Stimulated activated CD4-positive, alpha-beta T cell treated with anti-CD3 and anti-CD28 coated beads, Interleukin-2, amount 100 ng/mL, for 48 hours (primary cell): ENCODE results near the gene ZNF10.

ENCODE experiments used
- DNase-seq, 2 donors: peaks; one replicate each; pipeline ENCODE4 v3.0.0-alpha.2; 2020

The ZNF10 gene

GRCh38 chr12:133130038-133130807 is at the start of gene ZNF10, which contains the start of gene ZNF891:
Gene ZNF10 (plus strand): TSS chr12:133130627. CDS start chr12:133144493, 13,866 bp downstream.
Gene ZNF891 (minus strand): TSS chr12:133130274. CDS start chr12:133121918, 8,356 bp downstream.
- peak; percentile 96 for DNase-seq

- DNase-seq = no peak
Measured at GRCh38 chr12:133081159-133081780, 49.2 kb upstream of the ZNF10 start.

GRCh38 chr12:133083345-133083744 is 47.1 kb upstream of the ZNF10 start:
- no peak for DNase-seq

- no peak for DNase-seq
Measured at GRCh38 chr12:133105620-133106019, 24.8 kb upstream of the ZNF10 start.

GRCh38 chr12:133106253-133106652 is 24.2 kb upstream of the ZNF10 start:
- DNase-seq = no peak

- no peak for DNase-seq
Measured at GRCh38 chr12:133107121-133107520, 23.3 kb upstream of the ZNF10 start.

- no peak for DNase-seq
Measured at GRCh38 chr12:133108150-133108549, 22.3 kb upstream of the ZNF10 start.

- no peak for DNase-seq
Measured at GRCh38 chr12:133120385-133121191, 9.8 kb upstream of the ZNF10 start.

- no peak for DNase-seq
Measured at GRCh38 chr12:133124674-133125073, 5.8 kb upstream of the ZNF10 start.

GRCh38 chr12:133129368-133130037 is 924 bp upstream of the ZNF10 start:
- DNase-seq = no peak

- peak in 1 of 2 donors; percentile 18 for DNase-seq
Measured at GRCh38 chr12:133130808-133131128, 341 bp downstream of the ZNF10 start.

GRCh38 chr12:133135747-133136146 is 5.3 kb downstream of the ZNF10 start:
- DNase-seq = no peak

- DNase-seq = no peak
Measured at GRCh38 chr12:133145981-133146380, 15.6 kb downstream of the ZNF10 start.

- DNase-seq = no peak
Measured at GRCh38 chr12:133156125-133156690, 25.8 kb downstream of the ZNF10 start.

GRCh38 chr12:133165776-133166175 is 35.3 kb downstream of the ZNF10 start:
- no peak for DNase-seq

GRCh38 chr12:133172491-133172890 is 42.1 kb downstream of the ZNF10 start:
- no peak for DNase-seq

GRCh38 chr12:133174901-133175300 is 44.5 kb downstream of the ZNF10 start:
- DNase-seq = no peak

- no peak for DNase-seq
Measured at GRCh38 chr12:133180669-133181068, 50.2 kb downstream of the ZNF10 start.

- peak; percentile 90 to 93 for DNase-seq
Measured at GRCh38 chr12:133181238-133181959, 51.0 kb downstream of the ZNF10 start, which contains the start of gene ZNF268. Gene ZNF268 (plus strand): TSS chr12:133181495. CDS start chr12:133181998, 503 bp downstream.

- DNase-seq = no peak
Measured at GRCh38 chr12:133190176-133190575, 59.7 kb downstream of the ZNF10 start.

GRCh38 chr12:133192847-133193246 is 62.4 kb downstream of the ZNF10 start:
- no peak for DNase-seq

- DNase-seq = no peak
Measured at GRCh38 chr12:133201888-133202287, 71.5 kb downstream of the ZNF10 start.
